GM21737 (cell line): Measurements from ENCODE around the gene JAZF1.
A peak's percentile ranks its signal among the peaks of the same experiment; 100 is the strongest.
"Not testable (repeated sequence)": the region's sequence is repeated elsewhere in the genome, so short reads cannot be mapped to it uniquely, and the experiment has no call there.

Source experiments
- ATAC-seq: cut with Tn5 transposase; IDR thresholded peaks from one replicate; pipeline ENCODE4 v1.9.1; 2021; ENCODE audit warnings: mild to moderate bottlenecking, moderate library complexity; ENCODE audit not compliant: unreplicated experiment

Gene JAZF1

GRCh38 chr7:27922389-27922788 lies 258.2 kb downstream of the JAZF1 start:
- ATAC-seq, result not testable (repeated sequence)

- ATAC-seq, result peak; percentile 42
Observed at GRCh38 chr7:27921081-27921836, 259.3 kb downstream of the JAZF1 start.

GRCh38 chr7:27920281-27920946 lies 260.2 kb downstream of the JAZF1 start:
- ATAC-seq, result no peak

- ATAC-seq, result no peak
Observed at GRCh38 chr7:27918503-27918902, 262.1 kb downstream of the JAZF1 start.

GRCh38 chr7:27917774-27918314 lies 262.8 kb downstream of the JAZF1 start:
- no peak for ATAC-seq

GRCh38 chr7:27917119-27917518 lies 263.5 kb downstream of the JAZF1 start:
- ATAC-seq, result no peak

GRCh38 chr7:27916372-27916771 lies 264.2 kb downstream of the JAZF1 start:
- no peak for ATAC-seq

GRCh38 chr7:27914409-27914808 lies 266.2 kb downstream of the JAZF1 start:
- no peak for ATAC-seq

- no peak for ATAC-seq
Observed at GRCh38 chr7:27912751-27913150, 267.8 kb downstream of the JAZF1 start.

GRCh38 chr7:27911920-27912319 lies 268.7 kb downstream of the JAZF1 start:
- no peak for ATAC-seq

GRCh38 chr7:27910326-27910725 lies 270.3 kb downstream of the JAZF1 start:
- ATAC-seq, result no peak

GRCh38 chr7:27908534-27909165 lies 271.9 kb downstream of the JAZF1 start:
- ATAC-seq, result no peak

GRCh38 chr7:27906385-27907091 lies 274.1 kb downstream of the JAZF1 start:
- no peak for ATAC-seq

- no peak for ATAC-seq
Observed at GRCh38 chr7:27905951-27906350, 274.6 kb downstream of the JAZF1 start.

GRCh38 chr7:27901028-27901760 lies 279.4 kb downstream of the JAZF1 start:
- ATAC-seq, result peak; percentile 70

GRCh38 chr7:27900006-27900405 lies 280.6 kb downstream of the JAZF1 start:
- ATAC-seq, result no peak

GRCh38 chr7:27899601-27900000 lies 281.0 kb downstream of the JAZF1 start:
- ATAC-seq, result no peak

- no peak for ATAC-seq
Observed at GRCh38 chr7:27897441-27897847, 283.2 kb downstream of the JAZF1 start.

GRCh38 chr7:27897001-27897400 lies 283.6 kb downstream of the JAZF1 start:
- no peak for ATAC-seq

- ATAC-seq, result no peak
Observed at GRCh38 chr7:27895551-27895950, 285.0 kb downstream of the JAZF1 start.
